Transverse colon (tissue), 4 donors: Measurements from ENCODE around the gene TFIP11. TPM values are rescaled to one million over a fixed set of nuclear protein-coding genes. Genes with fewer than 3 reads are reported as not detected.
"Not testable (repeated sequence)": the region's sequence is repeated elsewhere in the genome, so short reads cannot be mapped to it uniquely, and the experiment has no call there.

Source experiments
- DNase-seq: peaks from one replicate; pipeline ENCODE4 v3.0.0-alpha.2; 2019
- H3K27ac ChIP-seq, 4 donors: fragments of 200-600 bp; sonication (generic); 2 replicates each; pipeline ENCODE4 v1.5.1; 2016 to 2018; ENCODE audit warnings: inconsistent platforms in 4 of 4
- H3K27me3 ChIP-seq: fragments of 200-600 bp; sonication (generic); 2 replicates; pipeline ENCODE4 v1.5.1; 2017; ENCODE audit warnings: inconsistent platforms
- H3K36me3 ChIP-seq, 4 donors: fragments of 200-600 bp; sonication (generic); 2 replicates each; pipeline ENCODE4 v1.5.1; 2017 to 2019; ENCODE audit warnings: inconsistent platforms in 4 of 4
- H3K4me1 ChIP-seq, 4 donors: fragments of 200-600 bp; sonication (generic); 2 replicates each; pipeline ENCODE4 v1.5.1; 2017 to 2020; ENCODE audit warnings: inconsistent platforms in 4 of 4
- H3K4me3 ChIP-seq, 4 donors: fragments of 200-600 bp; sonication (generic); 1 replicate in 1 of 4; 2 replicates in 3 of 4; pipeline versions ENCODE4 v1.5.1 to v1.6.1; 2017 to 2019; ENCODE audit warnings: inconsistent platforms in 4 of 4
- H3K9me3 ChIP-seq, 2 donors: fragments of 200-600 bp; sonication (generic); 2 replicates each; pipeline ENCODE4 v1.5.1; 2017 to 2019; ENCODE audit warnings: inconsistent platforms in 2 of 2
- EP300 ChIP-seq: sonication (generic); formaldehyde crosslinking; IDR thresholded peaks from one replicate; pipeline ENCODE4 v1.6.1; 2017; ENCODE audit warnings: antibody characterized with exemption, low read depth
- POLR2A ChIP-seq: fragments of 450-650 bp; IDR thresholded peaks from one replicate; pipeline ENCODE4 v1.6.1; 2016; ENCODE audit warnings: antibody characterized with exemption, mild to moderate bottlenecking, moderate library complexity
- POLR2AphosphoS5 ChIP-seq, 3 donors: sonication (generic); formaldehyde crosslinking; IDR thresholded peaks; one replicate each; pipeline ENCODE4 v1.6.1; 2016; ENCODE audit warnings: antibody characterized with exemption in 3 of 3
- WGBS, 2 donors: methylation state at CpG; one replicate each; pipeline ENCODE4 v1.1.5; 2018; ENCODE audit warnings: low coverage in 1 of 2; 5-methylcytosine and 5-hydroxymethylcytosine counted together
- in situ Hi-C, 4 donors: fragments of 200-750 bp; cut with MboI; loops; one replicate each; pipeline versions ENCODE4 v1.15.0 to v1.15.1; 2017; ENCODE audit warnings: low sequenced_read_pairs in 3 of 4, low pct_ligation_motif_present in 1 of 4, low pct_unique_long_range_greater_than_20kb in 1 of 4
- intact Hi-C: fragments of 100-400 bp; cut with DNase I; formaldehyde crosslinking; loops from one replicate; pipeline ENCODE4 v1.15.1; 2023; ENCODE audit warnings: low total_unique reads
- total RNA-seq, 4 donors: library from RNA; depleted of rRNA; stranded (reverse); fragments of >200 nt; gene quantifications; one replicate each; pipeline ENCODE4 v1.1.0, GENCODE V29; 2016
- TF ChIP-seq, protein P1 (sequence below), 5 experiments: fragments of 200-600 bp in 3 of 5; fragments of 450-650 bp in 2 of 5; sonication (generic) in 3 of 5; IDR thresholded peaks; 1 replicate in 2 of 5; 2 replicates in 3 of 5; pipeline ENCODE4 v1.5.1; 2016 to 2017; ENCODE audit warnings: antibody characterized with exemption in 5 of 5, inconsistent platforms in 3 of 5, mild to moderate bottlenecking in 2 of 5, moderate library complexity in 1 of 5

TFIP11 gene
- total RNA-seq, 4 donors from 2014 or later = 5.2 to 33.7 (median 31.1) TPM

DNA sequence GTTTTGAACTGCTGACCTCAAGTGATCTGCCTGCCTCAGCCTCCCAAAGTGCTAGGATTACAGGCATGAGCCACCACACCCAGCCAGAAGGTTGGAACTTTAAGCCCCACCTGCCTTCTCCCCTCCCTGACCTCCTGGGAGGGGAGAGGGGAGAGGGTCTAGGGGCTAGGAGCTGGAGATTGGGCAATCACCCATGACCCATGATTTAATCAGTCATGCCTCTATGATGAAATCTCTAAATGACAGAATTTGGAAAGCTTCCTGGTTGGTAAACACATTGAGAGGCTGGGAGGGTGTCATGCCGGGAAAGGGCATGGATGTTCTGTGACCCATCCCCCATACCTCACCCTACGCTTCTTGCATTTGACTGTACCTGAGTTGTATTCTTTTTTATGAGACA is 17.1 kb upstream of the TFIP11 start:
- Histone ChIP-seq H3K27me3 (no peaks in the 10 kb centered on the region), H3K27ac (no peak overlapping the region), H3K4me1 (no peaks in the 10 kb centered on the region), H3K36me3 (peaks cover 0 to 9% (median 0%) of the 10 kb centered on the region in 4 donors), H3K9me3 (no peaks in the 10 kb centered on the region), H3K4me3 (no peak overlapping the region)
- in situ Hi-C loops (no loop called here), intact Hi-C loops (no loop called here)
- WGBS, 2 donors = 61 to 90% methylated on average over 2 of the region's 2 CpGs
- TF ChIP-seq POLR2AphosphoS5 (IDR thresholded peaks at IDR 0.05) (no peak), POLR2A (no peak), EP300 (no peak)
- TF ChIP-seq, protein P1, sequence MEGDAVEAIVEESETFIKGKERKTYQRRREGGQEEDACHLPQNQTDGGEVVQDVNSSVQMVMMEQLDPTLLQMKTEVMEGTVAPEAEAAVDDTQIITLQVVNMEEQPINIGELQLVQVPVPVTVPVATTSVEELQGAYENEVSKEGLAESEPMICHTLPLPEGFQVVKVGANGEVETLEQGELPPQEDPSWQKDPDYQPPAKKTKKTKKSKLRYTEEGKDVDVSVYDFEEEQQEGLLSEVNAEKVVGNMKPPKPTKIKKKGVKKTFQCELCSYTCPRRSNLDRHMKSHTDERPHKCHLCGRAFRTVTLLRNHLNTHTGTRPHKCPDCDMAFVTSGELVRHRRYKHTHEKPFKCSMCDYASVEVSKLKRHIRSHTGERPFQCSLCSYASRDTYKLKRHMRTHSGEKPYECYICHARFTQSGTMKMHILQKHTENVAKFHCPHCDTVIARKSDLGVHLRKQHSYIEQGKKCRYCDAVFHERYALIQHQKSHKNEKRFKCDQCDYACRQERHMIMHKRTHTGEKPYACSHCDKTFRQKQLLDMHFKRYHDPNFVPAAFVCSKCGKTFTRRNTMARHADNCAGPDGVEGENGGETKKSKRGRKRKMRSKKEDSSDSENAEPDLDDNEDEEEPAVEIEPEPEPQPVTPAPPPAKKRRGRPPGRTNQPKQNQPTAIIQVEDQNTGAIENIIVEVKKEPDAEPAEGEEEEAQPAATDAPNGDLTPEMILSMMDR (IDR thresholded peaks at IDR 0.05) = no peak
- DNase-seq = no peak

DNA sequence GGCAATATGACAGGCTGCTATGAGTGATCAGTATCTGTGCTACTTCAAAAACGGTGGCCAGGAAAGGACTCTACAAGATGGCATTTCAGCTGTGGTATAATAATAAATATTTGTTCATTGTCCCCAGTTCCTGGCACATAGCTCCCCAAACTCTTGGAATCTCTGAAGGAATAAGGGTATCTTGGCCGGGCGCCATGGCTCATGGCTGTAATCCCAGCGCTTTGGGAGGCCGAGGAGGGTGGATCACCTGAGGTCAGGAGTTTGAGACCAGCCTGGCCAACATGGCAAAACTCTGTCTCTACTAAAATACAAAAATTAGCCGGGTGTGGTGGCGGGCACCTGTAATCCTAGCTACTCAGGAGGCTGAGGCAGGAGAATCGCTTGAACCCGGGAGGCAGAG is 16.2 kb upstream of the TFIP11 start:
- H3K9me3 ChIP-seq, intact Hi-C loops, H3K36me3 ChIP-seq, DNase-seq, in situ Hi-C loops, H3K4me1 ChIP-seq, H3K27ac ChIP-seq, H3K27me3 ChIP-seq, H3K4me3 ChIP-seq: not testable (repeated sequence)
- 91 to 95% methylated on average over 5 to 9 of the region's 9 CpGs for WGBS, 2 donors

DNA sequence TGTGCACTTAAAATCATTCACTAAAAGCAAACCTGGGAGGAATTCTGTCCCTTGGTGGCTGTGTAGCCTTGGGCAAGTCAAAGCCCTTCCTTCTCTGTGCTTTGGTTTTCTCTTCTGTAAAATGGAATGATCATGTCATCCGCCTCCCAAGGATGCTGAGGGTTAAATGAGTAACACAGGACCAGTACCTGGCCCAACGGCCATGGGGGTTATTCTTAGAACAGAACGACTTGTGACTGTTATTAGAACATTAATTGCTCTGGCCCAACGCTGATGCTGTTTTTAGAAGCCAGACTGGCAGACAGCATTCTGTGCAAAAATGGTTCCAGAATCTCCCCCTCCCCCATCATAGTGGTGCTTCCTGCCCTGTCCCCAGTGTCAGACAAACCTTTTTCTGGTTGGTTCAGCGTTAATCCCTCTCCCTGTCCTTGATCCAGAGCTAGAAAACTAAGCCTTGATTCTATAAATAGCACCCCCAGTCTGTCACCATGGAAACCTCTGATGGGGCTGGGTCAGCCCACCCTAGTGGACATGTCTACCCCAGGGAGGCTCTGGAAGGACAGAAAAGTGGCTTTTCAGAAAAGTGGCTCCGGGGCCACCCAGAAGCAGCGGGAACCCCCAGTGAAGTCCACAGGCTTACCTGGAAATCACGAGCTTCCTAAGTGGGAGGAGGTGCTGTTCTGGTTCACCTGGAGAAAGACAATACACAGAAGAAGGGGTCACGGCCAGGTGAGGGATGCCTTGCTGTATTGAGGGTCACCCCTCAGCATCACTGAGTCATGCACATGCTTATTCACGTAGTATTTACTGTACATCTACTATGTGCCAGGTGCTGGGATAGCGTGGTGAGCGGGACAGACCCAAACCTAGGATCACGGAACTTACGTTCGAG is 15.5 kb upstream of the TFIP11 start:
- no peak for DNase-seq
- peaks cover 0 to 9% (median 0%) of the 10 kb centered on the region in 4 donors for H3K36me3 ChIP-seq
- 91 to 98% methylated on average over 7 to 15 of the region's 15 CpGs for WGBS, 2 donors
- intact Hi-C loops = no loop called here
- in situ Hi-C loops = no loop called here
- H3K4me1 ChIP-seq = no peaks in the 10 kb centered on the region
- no peak overlapping the region for H3K4me3 ChIP-seq
- no peaks in the 10 kb centered on the region for H3K9me3 ChIP-seq
- no peak for TF ChIP-seq POLR2A
- TF ChIP-seq EP300 = no peak
- TF ChIP-seq, protein P1 (IDR thresholded peaks at IDR 0.05) = no peak
- TF ChIP-seq POLR2AphosphoS5 (IDR thresholded peaks at IDR 0.05) = no peak
- H3K27ac ChIP-seq = no peak overlapping the region
- H3K27me3 ChIP-seq = no peaks in the 10 kb centered on the region

DNA sequence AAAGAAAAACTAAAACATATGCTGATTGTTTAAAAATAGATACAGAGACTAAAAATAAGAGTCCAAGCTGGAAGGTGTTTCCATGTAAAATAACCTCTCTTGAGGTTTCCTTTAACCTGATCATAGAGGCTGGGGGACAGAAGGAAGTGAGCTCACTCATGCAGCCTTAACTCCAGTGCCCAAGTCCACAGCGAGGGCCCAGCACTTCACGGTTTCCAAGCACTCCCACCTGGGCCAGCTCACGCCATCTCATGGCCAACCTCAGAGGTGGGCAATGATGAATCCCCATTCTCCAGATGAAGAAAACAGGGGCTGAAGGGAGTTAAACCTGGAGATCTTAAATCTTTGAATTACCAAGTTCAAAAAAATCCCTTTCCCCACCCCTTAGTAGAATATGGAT is 14.9 kb upstream of the TFIP11 start:
- H3K9me3 ChIP-seq = no peaks in the 10 kb centered on the region
- 64 to 100% methylated on average over 2 to 3 of the region's 3 CpGs for WGBS, 2 donors
- TF ChIP-seq, protein P1 (IDR thresholded peaks at IDR 0.05) = no peak
- TF ChIP-seq POLR2A = no peak
- TF ChIP-seq POLR2AphosphoS5 (IDR thresholded peaks at IDR 0.05) = no peak
- TF ChIP-seq EP300 = no peak
- no peaks in the 10 kb centered on the region for H3K4me1 ChIP-seq
- H3K27me3 ChIP-seq = no peaks in the 10 kb centered on the region
- H3K27ac ChIP-seq = no peak overlapping the region
- DNase-seq = no peak
- H3K4me3 ChIP-seq = no peak overlapping the region
- intact Hi-C loops = no loop called here
- H3K36me3 ChIP-seq = peaks cover 0 to 9% (median 0%) of the 10 kb centered on the region in 4 donors
- in situ Hi-C loops = no loop called here
